HG02798 (cell line): ENCODE data around the gene SLC27A6.
"Not testable (repeated sequence)": the region's sequence is repeated elsewhere in the genome, so short reads cannot be mapped to it uniquely, and the experiment has no call there.

Experiments
- ATAC-seq: cut with Tn5 transposase; IDR thresholded peaks from one replicate; pipeline ENCODE4 v1.9.1; 2021; ENCODE audit warnings: mild to moderate bottlenecking; ENCODE audit not compliant: unreplicated experiment, poor library complexity

SLC27A6 gene, protein sequence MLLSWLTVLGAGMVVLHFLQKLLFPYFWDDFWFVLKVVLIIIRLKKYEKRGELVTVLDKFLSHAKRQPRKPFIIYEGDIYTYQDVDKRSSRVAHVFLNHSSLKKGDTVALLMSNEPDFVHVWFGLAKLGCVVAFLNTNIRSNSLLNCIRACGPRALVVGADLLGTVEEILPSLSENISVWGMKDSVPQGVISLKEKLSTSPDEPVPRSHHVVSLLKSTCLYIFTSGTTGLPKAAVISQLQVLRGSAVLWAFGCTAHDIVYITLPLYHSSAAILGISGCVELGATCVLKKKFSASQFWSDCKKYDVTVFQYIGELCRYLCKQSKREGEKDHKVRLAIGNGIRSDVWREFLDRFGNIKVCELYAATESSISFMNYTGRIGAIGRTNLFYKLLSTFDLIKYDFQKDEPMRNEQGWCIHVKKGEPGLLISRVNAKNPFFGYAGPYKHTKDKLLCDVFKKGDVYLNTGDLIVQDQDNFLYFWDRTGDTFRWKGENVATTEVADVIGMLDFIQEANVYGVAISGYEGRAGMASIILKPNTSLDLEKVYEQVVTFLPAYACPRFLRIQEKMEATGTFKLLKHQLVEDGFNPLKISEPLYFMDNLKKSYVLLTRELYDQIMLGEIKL

DNA sequence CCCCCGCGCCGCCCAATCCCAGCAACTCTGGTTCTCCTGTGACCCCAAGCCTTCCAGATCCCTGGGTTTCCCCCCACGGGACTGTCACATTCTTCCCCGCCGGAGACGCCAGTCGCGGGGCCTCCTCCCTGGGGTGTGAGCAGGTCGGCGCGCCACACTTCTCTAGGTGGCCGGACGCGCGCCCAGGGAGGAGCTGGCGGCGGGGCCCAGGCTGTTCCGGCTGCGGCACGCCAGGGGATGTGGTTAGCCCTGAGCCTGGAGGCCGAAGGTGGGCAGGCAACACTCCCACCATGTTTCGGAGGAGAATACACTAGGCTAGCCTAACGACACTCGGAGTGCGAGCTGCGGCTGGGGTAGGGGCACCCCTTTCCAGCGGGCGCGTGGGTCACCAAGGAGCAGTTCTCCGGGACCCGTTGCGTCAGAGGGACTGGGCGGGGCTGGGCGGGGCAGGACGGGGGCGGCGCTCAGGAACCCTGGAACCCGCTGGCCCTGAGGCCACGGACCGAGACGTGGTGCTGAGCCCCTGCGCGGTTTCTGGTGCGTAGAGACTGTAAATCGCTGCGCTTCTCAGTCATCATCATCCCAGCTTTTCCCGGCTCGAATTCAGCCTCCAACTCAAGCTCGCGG lies at the start of gene SLC27A6:
TSS of gene SLC27A6 (plus strand) at position 478 of the 627 bp plus-strand sequence. CDS start 650 bp downstream, outside the sequence.
- no peak for ATAC-seq

DNA sequence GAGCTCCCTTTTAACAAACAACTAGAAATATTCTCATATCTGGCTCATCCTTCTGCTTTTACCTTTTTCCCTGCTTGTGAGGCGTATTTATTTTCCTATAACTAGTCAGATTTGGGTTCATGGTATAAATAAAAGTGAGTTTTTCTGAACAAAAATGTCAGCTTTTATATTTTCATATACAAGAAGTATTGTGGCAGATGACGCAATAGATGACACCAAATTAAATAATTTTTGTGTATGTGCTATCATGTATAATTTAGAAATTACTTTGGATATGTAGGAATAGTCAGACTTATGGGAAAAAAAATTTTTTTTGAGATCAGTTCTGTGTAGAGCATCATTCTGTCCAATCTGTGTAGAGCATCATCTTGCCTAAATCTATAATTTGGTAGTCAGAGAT lies 45.7 kb upstream of the SLC27A6 start:
- ATAC-seq = no peak

DNA sequence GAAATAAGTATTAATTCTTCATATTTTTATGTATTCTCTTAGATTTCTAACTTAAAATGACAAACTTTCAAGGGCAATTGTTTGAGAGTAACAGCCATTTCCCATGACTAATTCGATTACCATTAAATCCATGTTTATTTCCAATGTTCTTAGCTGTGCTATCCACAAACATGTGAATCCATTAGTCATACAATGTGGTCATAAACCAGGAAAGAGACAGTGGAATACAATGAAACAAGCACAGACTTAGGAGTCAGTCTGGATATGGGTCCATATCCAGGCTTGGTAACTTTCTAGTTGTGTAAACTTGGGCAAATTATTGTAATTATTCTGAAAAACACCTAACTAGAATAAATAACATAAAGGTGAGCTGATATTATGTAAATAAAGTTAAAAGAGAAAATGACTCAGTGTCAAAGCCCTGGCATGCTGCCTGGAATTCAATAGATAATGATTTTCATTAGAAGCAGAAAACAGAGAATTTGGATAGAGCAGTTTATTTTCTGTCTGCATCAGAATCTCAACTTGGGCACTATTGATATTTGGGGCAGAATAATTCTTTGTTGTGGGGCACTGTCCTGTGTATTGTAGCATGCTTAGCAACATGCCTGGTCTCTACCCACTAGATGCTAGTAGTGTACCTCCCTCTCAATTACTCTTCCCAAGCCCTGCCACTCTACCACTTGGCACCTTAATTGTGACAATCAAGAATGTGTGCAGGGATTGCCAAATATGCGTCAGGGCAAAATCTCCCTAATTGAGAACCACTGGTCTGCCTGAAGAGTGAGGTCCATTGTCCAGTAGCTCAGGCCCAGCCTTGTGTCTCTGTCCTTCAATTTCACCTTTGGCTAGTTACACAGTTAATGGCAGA lies 44.7 kb upstream of the SLC27A6 start:
- no peak for ATAC-seq

DNA sequence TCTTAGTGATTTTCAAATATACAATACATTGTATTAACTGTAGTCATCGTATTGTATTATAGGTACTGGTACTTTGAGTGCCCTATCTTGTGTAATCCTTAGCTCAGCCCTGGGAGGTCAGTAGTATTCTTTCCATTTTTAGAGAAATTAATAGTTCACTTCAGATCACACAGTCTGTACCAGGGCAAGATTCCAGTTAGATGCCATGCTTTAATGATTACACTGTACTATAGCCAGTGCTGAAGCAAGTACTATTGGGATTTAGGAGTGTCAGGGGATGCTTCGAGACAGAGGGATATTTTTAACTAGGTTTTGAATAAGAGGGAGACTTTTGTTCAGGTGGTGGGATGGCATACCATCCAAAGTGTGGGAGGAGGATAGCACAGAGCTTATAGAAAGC lies 41.0 kb upstream of the SLC27A6 start:
- no peak for ATAC-seq

DNA sequence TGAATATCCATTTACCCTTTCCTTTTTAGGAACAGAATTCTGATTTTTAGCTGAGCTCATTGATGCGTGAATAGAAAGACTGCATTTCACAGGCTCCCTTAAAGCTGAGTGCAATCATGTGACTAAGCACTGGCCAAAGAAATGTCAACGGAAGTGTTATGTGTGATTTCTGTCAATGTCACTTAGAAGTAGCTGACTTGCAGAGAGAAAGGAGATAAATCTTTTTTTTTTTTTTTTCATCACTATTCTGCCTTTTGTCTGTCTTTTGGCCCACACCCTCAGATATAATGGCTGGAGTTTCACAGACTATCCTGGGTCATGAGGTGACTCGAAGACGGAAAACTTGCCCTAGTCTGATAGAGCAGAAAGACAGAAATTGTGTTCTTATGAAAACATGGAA lies 39.3 kb upstream of the SLC27A6 start:
- no peak for ATAC-seq

DNA sequence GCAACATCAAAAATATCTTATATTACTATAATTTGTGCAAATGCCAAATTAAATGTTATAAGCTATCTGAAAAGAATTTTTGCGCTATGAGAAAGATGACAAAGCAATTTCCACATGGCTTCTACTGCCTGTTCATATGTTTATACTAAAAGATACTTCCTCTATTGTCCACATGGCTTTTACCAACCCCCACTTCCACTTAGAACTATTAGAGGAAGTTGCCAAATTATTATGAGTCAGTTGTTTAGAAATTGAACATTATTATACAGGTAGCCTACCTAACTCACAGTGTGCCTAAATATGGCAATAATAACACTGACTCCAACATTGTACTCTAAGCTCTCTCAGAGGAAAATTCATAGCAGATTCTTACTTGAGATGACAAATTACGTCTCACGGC lies 37.6 kb upstream of the SLC27A6 start:
- no peak for ATAC-seq

DNA sequence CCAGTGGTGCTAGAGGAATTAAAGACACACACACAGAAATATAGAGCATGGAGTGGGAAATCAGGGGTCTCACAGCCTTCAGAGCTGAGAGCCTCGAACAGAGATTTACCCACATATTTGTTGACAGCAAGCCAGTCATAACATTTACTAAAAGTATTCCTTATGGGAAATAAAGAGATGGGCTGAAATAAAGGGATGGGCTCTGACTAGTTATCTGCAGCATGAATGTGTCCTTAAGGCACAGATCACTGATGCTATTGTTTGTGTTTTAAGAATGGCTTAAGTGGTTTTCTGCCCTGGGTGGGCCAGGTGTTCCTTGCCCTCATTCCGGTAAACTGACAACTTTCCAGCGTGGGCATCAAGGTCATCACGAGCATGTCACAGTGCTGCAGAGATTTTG lies 33.1 kb upstream of the SLC27A6 start:
- not testable (repeated sequence) for ATAC-seq

DNA sequence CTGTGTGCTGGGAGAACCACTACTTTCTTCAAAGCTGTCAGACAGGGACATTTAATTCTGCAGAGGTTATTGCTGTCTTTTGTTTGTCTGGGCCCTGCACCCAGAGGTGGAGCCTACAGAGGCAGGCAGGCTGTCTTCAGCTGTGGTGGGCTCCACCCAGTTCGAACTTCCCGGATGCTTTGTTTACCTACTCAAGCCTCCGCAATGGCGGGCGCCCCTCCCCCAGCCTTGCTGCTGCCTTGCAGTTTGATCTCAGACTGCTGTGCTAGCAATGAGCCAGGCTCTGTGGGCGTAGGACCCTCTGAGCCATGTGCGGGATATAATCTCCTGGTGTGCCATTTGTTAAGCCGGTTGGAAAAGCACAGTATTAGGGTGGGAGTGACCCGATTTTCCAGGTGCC lies 22.2 kb upstream of the SLC27A6 start:
- ATAC-seq = not testable (repeated sequence)

DNA sequence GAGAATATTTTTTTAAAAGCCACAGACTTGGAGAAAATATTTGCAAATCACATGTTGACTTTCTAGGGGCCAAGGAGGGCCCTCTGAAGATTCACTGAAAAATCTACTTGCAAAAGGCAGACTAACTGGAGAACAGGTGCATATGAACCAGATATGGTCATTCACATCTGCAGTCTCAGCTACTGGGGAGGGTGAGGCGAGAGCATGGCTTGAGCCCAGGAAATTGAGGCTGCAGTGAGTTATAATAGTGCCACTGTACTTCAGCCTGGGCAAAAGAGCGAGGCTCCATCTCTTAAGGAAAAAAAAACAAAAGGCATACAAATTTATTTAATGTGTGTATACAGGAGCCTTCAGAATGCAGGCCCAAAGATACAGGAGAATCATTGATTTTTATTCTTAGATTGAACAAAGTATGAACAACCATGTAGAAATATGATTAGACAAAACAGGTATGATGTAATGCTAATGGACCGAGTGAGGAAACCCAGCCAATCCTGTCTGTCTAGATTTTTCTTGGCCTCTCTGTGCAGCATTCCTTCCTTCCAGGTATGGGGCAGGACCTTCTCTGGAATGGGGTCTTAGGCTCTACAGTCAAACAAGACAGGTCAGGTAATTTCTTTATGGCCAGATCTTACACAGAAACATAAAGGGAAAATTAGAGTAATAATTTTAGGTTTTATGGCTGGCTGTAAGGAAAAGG lies 15.3 kb upstream of the SLC27A6 start:
- ATAC-seq = no peak

DNA sequence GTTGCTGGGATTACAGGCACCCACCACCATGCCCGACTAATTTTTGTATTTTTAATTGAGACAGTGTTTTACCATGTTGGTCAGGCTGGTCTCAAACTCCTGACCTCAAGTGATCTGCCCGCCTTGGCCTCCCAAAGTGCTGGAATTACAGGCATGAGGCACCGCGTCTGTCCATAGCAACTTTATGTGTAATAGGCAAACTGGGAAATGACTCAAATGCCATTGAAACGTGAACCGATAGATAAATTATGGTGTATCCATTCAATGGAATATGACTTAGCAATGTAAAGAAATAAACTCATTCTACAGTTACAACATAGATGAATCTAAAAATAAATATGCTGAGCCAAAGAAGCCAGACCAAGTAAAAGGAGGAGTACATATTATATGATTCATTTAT lies 14.0 kb upstream of the SLC27A6 start:
- not testable (repeated sequence) for ATAC-seq

DNA sequence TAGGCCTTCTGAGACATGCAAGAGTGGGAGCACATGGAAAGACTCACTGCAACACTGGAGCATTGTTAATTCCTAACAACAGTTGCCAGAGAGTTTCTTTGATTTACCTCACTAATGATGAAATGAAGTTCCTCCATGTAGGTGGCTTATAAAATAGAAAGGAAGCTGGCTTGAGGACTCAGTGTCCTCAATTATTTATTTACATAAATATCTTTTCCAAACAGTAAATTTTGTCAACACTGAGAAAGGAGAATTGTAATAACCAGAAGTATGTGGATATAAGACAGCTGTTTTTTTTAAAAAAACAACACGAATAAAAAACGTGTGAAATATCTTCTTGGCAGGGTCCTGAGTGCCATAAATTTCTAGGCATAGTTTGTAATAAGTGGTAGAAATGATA lies 9.1 kb upstream of the SLC27A6 start:
- ATAC-seq = no peak

DNA sequence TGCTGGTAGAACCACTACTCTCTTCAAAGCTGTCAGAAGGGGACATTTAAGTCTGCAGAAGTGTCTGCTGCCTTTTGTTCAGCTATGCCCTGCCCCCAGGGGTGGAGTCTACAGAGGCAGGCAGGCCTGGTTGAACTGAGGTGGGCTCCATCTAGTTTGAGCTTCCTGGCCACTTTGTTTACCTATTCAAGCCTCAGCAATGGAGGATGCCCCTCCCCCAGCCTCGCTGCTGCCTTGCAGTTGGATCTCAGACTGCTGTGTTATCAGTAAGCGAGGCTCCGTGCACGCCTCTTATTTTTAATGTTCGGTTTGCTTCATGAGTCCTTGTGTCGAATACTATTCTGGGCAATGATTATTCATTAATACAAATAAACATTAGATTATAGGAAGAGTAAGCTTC lies 3.1 kb upstream of the SLC27A6 start:
- ATAC-seq = no peak

DNA sequence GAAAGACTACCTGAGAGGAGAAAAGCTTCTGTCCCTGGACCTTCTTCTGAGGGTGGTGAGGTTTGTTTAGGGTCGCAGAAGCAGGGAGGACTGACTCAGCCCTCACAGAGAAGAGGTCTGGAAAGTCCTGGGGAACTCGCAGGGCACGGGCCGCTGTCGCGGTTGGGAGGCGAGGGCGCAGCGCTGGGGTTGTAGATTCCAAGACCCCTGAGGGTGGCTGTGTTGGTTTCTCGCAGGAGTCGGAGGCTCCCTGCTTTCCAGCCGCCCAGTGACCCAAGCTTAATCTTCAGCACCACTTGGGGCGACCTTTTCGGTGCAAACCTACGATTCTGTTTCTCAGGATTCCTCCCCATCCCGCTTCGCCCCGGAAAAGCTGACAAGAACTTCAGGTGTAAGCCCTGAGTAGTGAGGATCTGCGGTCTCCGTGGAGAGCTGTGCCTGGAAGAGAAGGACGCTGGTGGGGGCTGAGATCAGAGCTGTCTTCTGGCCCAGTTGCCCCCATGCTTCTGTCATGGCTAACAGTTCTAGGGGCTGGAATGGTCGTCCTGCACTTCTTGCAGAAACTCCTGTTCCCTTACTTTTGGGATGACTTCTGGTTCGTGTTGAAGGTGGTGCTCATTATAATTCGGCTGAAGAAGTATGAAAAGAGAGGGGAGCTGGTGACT lies 482 bp downstream of the SLC27A6 start:
- no peak for ATAC-seq

DNA sequence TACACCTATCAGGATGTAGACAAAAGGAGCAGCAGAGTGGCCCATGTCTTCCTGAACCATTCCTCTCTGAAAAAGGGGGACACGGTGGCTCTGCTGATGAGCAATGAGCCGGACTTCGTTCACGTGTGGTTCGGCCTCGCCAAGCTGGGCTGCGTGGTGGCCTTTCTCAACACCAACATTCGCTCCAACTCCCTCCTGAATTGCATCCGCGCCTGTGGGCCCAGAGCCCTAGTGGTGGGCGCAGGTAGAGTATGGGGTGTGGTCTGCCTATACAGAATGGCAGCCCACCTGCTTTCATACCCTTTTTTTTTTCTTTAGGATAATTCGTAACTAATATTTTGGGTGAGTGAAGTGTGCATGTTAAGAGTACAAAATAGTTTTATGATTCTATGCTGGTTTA lies 1.1 kb downstream of the SLC27A6 start:
- ATAC-seq = no peak

DNA sequence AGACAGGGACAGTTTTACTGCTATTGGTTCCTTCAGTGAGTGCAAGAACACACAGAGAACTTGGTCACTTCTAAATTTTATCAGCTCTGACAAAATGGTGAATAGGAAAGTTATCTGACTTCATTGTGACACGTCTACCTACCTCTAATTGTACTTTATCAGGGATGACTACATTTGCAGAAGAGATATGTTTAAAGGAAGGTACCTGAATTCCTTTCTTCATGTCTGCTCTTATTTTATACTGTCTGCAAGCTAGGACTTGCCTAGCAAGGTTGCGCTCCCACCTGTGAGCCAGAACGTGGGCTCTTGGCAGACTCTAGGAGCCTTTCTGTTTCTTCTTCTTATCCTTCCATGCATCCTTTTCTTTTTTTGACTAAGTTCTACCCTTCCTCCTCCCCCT lies 1.6 kb downstream of the SLC27A6 start:
- ATAC-seq = no peak

DNA sequence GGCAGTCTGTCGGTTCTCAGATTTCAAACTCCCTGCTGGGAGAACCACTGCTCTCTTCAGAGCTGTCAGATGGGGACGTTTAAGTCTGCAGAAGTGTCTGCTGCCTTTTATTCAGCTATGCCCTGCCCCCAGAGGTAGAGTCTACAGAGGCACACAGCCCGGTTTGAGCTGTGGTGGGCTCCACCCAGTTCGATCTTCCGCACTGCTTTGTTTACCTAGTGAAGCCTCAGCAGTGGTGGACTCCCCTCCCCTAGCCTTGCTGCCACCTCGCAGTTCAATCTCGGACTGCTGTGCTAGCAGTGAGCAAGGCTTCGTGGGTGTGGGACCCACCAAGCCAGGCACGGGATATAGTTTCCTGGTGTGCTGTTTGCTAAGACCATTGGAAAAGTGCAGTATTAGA lies 8.0 kb downstream of the SLC27A6 start:
- ATAC-seq = no peak

DNA sequence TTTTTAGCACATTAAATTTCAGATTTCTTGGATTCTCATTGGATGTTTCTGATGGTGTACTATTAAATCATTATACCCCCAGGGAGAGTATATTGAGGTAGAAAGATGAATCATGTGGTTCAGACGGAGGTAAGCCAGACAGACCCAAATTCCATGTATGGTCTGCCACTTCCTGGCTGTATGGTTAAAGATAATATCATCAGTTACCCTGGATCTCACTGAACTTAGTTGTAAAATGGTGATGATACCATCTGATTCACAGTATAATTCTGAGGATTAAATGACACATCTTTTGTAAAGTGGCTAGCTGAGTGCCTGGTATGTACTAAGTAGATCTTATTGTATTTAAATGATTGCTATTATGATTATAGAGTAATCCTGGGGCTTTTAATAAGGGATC lies 9.3 kb downstream of the SLC27A6 start:
- no peak for ATAC-seq

DNA sequence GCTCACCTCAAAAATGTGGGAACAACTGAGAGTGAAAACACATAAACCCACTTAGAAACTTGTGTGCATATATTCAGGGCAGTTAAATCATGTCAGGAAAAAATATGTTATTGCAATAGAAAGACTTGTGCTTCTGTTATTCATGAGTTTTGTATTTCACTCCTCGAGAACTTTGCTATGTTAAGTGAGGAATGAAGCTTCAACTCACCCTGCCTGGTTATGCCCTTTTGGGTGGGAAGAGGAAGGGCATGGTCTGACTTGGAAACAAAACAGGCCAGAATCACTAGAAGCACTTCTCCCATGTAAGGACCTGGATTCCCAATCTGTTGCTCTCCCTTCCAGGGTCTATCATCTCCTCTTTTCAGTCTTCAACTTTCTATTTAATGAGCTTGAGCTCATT lies 14.5 kb downstream of the SLC27A6 start:
- ATAC-seq = no peak

DNA sequence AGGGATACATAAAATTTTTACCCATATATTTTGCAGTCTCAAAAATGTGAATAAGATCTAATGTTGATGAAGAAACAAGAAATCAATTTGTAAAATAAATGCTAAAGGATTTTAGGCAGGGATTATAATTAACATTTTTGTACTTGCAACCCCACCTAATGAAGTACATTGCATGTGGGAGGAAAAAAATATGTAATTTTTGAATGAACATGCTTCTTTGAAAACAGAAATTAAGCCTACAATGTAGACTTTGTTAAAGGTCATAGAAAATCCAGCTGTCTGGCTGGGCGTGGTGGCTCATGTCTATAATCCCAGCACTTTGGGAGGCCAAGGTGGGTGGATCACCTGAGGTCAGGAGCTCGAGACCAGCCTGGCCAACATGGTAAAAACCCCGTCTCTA lies 15.6 kb downstream of the SLC27A6 start:
- no peak for ATAC-seq

DNA sequence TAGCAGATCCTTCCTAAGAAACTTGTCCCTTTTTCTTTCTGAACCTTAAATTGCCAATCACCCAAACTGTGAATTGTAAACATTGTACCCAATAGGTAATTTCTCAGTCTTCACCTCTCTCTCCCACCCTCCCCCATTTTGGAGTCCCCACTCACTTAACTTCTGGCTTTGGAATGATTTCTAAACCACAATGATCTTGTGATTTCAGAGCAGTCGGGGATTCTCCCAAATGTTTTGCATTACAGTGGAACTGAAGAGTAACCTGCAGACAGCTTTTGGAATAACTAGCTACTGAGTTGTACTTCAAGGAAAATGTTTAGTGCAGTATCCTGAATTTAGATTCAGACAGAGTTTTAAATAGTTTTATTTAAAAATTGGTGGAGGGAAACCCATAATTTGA lies 19.2 kb downstream of the SLC27A6 start:
- ATAC-seq = no peak
